ENCODE data around the gene RC3H2.

DNA sequence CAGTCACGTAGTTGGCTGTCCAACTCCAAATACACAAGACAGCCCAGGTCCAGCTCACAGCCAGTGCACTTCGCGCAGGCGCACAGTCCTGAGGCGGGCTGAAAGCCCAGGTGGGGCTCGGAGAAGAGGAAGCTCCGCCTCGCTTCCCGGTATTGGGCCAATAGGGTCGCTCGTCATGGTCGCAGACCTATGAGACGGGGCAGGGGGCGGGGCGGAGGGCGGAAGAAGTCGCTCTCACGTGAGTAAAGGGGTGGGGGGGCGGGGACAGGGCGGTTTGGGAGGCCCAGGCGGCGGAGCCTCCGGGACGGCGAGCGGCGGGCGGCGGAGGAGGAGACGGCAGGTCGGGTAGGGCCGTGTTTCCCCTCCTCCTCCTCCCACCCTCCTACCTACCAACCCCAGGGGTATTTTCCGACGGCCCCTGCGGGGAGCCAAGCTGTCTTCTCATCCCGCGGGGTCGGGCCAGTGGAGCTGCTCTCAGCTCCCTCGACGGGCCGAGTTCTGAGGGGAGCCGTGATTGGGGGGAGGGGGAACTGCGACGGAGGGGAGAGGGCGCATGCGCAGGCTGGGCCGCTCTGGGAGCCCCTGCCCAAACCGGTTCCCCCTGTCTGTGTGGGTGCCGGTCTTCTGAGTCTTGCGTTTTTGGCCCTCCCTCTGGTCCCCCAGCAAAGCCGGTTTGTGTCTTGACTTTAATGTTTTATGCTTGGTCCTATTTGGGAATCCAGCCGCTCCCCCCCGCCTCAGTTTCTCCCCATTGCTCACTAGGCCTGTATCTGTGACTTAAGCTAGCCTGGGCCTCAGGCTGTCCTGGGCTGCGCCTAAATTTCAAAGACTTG is 35.8 kb upstream of the RC3H2 start, which contains the start of gene RABGAP1:
- peak; percentile 86 for TF ChIP-seq POLR2AphosphoS5 (IDR thresholded peaks at IDR 0.05; ENCODE audit: low read depth, low read length)
- TF ChIP-seq, protein P1, sequence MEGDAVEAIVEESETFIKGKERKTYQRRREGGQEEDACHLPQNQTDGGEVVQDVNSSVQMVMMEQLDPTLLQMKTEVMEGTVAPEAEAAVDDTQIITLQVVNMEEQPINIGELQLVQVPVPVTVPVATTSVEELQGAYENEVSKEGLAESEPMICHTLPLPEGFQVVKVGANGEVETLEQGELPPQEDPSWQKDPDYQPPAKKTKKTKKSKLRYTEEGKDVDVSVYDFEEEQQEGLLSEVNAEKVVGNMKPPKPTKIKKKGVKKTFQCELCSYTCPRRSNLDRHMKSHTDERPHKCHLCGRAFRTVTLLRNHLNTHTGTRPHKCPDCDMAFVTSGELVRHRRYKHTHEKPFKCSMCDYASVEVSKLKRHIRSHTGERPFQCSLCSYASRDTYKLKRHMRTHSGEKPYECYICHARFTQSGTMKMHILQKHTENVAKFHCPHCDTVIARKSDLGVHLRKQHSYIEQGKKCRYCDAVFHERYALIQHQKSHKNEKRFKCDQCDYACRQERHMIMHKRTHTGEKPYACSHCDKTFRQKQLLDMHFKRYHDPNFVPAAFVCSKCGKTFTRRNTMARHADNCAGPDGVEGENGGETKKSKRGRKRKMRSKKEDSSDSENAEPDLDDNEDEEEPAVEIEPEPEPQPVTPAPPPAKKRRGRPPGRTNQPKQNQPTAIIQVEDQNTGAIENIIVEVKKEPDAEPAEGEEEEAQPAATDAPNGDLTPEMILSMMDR (IDR thresholded peaks at IDR 0.05) = no peak
- no peak for TF ChIP-seq TCF7L2 (IDR thresholded peaks at IDR 0.05; ENCODE audit: low read depth, low read length)
- TF ChIP-seq REST (IDR thresholded peaks at IDR 0.05; ENCODE audit: insufficient read depth in 1 of 2, low read depth in 2 of 2, low read length in 1 of 2) = no peak
- TF ChIP-seq SIN3A (IDR thresholded peaks at IDR 0.05; ENCODE audit: borderline replicate concordance, insufficient read depth, low read depth, low read length) = no peak; the same call in 1 of the 2 replicates

Data from Panc1 (cell line).